Testis (tissue), 2 donors: ENCODE measurements around the gene STIM1.

ENCODE experiments used
- POLR2A ChIP-seq: fragments of 450-650 bp; IDR thresholded peaks from one replicate; pipeline ENCODE4 v1.6.1; 2017; ENCODE audit warnings: antibody characterized with exemption, mild to moderate bottlenecking, moderate library complexity
- TF ChIP-seq, protein P1 (sequence below), 3 experiments: fragments of 450-650 bp in 2 of 3; fragments of 200-600 bp in 1 of 3; sonication (generic) in 1 of 3; IDR thresholded peaks; one replicate each; pipeline ENCODE4 v1.5.1; 2016 to 2019; ENCODE audit warnings: antibody characterized with exemption in 3 of 3, mild to moderate bottlenecking in 2 of 3, moderate library complexity in 1 of 3

DNA sequence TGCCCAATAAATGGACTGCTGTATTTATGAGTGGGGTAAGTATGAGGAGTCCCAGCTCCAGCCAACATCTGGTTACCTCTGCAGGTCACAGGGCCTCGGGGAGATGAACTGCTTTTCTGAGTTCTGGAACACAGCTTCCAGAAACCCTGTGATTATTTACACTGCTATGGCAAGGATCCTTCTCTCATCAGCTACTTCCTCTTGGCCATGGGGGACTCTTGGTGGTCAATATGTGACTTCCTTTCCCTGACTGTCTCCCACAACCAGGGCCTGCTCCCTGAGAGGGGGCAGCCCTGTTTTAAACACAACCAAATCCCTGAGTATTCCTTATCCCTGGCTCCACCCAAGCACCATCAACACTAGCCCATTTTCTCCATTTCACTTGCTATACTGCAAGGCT is 24.7 kb upstream of the STIM1 start:
- TF ChIP-seq, protein P1, sequence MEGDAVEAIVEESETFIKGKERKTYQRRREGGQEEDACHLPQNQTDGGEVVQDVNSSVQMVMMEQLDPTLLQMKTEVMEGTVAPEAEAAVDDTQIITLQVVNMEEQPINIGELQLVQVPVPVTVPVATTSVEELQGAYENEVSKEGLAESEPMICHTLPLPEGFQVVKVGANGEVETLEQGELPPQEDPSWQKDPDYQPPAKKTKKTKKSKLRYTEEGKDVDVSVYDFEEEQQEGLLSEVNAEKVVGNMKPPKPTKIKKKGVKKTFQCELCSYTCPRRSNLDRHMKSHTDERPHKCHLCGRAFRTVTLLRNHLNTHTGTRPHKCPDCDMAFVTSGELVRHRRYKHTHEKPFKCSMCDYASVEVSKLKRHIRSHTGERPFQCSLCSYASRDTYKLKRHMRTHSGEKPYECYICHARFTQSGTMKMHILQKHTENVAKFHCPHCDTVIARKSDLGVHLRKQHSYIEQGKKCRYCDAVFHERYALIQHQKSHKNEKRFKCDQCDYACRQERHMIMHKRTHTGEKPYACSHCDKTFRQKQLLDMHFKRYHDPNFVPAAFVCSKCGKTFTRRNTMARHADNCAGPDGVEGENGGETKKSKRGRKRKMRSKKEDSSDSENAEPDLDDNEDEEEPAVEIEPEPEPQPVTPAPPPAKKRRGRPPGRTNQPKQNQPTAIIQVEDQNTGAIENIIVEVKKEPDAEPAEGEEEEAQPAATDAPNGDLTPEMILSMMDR (IDR thresholded peaks at IDR 0.05) = no peak
- no peak for TF ChIP-seq POLR2A
